NCI-H2171 (cell line): ENCODE results near the gene CCDC88A.
"Not testable (repeated sequence)": the region's sequence is repeated elsewhere in the genome, so short reads cannot be mapped to it uniquely, and the experiment has no call there.

ENCODE experiments used
- DNase-seq: peaks from one replicate; lab custom pipeline; 2025; lab: John Stamatoyannopoulos, UW

CCDC88A gene

GRCh38 chr2:55421326-55421725 is 1.7 kb upstream of the CCDC88A start:
- DNase-seq, result no peak

GRCh38 chr2:55420871-55421270 is 1.2 kb upstream of the CCDC88A start:
- DNase-seq, result no peak

- DNase-seq, result no peak
These were observed 726 bp upstream of the CCDC88A start for GRCh38 chr2:55420439-55420725.

- no peak for DNase-seq
These were observed 400 bp downstream of the CCDC88A start for GRCh38 chr2:55419233-55419678.

DNA sequence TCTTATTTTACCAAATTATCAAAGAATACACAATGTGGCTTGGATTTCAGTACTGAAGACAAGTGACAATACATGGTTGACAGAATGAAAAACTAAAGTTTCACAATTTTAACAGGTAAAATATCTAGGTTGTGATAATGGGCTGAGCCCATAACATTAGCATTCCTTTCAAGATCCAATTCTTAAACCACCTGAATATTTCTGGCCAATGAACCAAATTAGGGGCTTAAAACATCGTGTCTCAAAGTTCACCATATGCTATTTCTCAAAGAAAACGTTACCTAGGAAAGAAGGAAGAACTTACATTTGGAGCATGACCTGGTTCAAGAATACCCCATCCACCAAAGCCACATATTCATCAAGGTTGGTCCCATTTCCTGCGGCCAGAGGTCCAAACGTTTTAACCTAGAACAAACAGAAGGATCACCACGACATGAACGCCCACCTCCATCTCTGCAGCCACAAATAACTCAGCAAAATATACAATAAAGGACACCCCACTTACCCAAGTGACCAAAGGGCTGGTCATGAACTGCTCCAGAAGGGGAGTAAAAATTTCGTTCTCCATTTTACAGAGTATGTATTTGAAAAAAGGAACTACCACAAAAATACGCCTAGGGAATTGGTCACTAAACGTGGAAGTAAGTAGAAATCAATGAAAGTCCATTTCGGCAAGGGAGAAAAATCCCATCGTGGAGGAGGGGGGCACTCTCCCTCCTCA is 984 bp downstream of the CCDC88A start:
- DNase-seq, result no peak

- no peak for DNase-seq
These were observed 1.6 kb downstream of the CCDC88A start for GRCh38 chr2:55418072-55418471.

DNA sequence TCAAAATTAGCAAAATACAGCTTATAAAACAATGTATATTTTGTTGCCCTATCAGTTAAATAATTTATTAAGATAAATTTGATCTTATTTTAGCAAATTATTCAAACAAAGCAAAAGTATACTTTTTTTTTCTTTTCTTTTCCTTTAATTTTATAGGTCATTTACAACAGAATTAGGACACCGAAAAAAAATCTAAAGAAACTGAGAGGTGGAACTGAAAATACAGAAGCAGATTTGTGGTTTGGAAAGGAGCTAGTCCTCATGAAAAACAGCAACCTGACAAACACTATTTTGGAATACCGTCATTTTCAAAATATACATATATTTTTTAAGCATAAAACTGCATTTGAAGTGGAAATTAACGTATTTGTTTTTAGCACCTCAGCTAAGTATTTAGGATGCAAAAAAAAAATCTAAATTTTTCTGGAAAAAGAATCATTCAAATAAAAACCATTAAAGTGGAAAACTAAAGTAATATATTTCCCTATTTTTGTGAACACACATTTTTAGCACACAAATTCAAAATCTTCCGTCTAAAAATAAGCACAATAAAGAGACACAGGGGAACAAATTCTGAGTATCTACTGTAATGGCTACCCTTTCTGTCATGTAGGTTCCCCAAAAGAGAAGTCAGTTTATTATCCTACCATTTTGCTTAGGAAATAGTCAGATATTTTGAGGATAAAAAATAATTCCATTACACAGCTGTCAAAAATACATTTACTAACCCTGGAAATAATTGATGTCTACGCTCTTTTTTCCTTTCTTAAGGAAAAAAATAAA is 2.7 kb downstream of the CCDC88A start:
- no peak for DNase-seq

DNA sequence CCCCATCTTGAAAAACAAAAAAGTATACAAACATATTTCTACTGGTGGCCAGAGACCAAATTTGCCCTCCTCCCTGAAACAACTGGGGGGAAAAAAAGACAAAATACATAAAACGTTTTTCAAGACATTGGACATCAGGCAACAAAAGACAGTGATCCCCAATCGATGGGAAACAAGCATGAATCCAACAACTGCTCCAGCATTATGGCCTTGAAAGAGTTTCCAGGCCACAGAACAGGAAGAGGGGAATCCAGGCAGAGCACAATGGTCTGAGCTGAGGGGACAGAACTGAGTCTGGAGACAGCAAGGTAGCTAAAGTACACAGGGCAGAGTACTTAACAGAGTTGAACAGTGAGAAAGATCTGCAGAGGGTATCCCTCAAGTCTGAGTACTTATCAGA is 4.4 kb downstream of the CCDC88A start:
- DNase-seq, result no peak

GRCh38 chr2:55408918-55409868 is 10.5 kb downstream of the CCDC88A start:
- DNase-seq, result no peak

- no peak for DNase-seq
These were observed 11.4 kb downstream of the CCDC88A start for GRCh38 chr2:55408098-55408882.

GRCh38 chr2:55405116-55405515 is 14.5 kb downstream of the CCDC88A start:
- no peak for DNase-seq

DNA sequence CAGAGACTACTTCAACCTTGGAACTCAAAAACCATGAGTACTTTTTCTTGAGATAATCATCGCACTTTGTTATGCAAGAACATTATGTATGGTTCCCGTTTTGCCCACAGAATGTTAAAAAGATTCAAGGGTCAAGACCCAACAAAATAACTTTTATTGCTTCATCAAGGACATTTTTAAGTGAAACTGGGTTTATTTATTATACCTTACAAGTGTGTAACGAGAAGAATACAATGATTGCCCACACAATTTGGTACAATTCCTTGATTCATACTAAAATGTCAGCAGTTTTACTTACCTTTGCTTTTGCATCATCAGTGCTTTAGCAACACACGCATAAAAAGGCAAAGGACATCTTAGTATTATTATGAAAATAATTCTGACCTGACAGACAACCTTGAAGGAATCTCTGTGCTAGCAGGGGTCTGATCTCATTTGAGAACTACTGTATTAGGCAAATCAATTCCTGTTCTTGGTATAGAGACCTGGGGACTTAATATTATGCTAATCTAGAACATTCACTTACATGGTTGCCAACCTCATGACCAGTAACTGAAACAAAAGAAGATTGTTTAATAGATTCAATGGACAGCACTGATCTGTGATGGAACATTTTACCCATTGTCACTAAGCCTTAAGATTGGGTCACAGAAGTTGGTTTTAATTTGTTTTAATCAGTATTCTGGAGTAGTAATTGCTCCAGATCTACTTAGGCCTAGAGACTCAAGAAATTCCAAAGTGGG is 16.2 kb downstream of the CCDC88A start:
- DNase-seq, result no peak

- no peak for DNase-seq
These were observed 18.5 kb downstream of the CCDC88A start for GRCh38 chr2:55401124-55401523.

DNA sequence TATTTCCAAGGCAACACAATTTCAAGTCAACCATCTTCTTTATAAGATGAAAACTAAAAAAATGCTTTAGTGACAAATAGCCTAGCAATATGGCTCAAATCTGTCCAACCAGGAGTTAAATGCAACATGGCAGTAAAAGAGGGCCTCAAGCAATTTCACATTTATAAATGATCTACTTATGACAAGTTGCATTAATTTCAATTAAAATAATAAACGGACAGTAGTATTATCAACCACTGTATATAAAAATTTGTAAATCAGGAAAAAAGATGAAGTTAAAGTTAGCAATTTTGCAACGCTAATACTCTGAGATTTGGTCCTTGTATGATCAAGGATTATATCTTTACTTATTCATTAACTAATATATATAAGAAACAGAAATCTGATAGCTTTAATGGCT is 19.3 kb downstream of the CCDC88A start:
- no peak for DNase-seq

DNA sequence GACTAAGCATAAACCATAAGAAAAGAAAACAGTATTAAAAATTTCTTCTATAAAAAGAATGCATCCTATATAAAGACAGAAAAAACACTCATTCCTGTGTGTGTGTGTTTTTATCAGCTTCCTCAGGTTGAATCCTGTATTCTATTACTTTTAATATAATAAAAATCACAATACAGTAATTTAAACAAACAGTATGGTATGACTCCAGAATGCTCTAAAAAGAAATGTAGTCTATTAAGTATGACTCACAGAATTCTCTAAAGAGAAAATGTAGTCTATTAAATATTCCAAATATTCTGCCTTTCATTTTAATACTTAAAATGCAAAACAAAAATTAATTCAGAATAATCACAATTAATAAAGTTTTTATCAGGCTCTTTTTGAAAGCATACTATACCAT is 19.8 kb downstream of the CCDC88A start:
- no peak for DNase-seq

DNA sequence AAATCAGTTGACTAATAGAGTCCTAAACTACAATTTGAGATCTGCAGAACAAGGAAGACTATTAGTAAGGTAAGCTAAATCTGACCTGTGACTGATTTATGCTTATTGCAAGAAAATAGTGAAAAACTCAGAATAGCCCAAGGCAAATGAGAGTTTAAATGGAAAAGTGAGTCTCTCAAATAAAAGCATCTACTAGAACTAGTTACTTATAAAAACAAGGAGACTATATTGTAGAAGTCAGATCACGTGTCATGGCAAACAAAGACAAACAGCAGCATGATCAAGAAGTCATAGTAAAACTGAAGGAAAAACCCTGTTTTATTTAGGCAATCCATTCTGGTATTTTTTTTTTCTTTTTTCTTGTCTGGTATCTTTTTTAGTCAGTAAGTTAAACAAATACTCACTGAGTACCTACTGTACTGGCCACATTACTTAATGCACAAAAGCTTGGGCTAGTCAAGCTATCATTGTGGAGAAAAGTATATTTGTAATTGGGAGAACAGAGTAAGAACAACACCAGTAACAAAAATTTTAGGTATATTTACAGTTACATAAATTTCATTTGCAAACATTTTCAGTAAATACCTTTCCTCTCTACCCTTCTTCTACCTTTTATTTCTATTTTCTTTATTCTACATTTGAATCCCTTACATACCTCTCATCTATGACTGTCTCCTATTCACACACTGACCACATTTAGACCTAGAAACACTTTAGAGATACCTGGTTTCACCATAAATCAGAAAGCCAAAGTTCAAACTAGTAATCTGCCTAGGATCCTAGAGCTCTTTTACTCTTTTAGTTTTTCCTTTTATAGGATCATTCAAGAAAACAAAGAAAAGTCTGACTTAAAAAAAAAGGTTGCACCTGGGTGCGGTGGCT is 23.7 kb downstream of the CCDC88A start:
- DNase-seq, result no peak

- DNase-seq, result no peak
These were observed 27.9 kb downstream of the CCDC88A start for GRCh38 chr2:55391615-55392242.

GRCh38 chr2:55391155-55391554 is 28.5 kb downstream of the CCDC88A start:
- DNase-seq, result no peak

- DNase-seq, result not testable (repeated sequence)
These were observed 34.1 kb downstream of the CCDC88A start for GRCh38 chr2:55385516-55385915.

- DNase-seq, result no peak
These were observed 34.9 kb downstream of the CCDC88A start for GRCh38 chr2:55384786-55385185.
